Chondrocyte (in vitro differentiated cells): ENCODE results near the gene RXRG. TPM values are rescaled to one million over a fixed set of nuclear protein-coding genes. Genes with fewer than 3 reads are reported as not detected.

Experiments used
- DNase-seq: peaks from one replicate; pipeline ENCODE4 v3.0.0; 2021; ENCODE audit warnings: mixed read lengths, low spot score
- H3K27ac Mint-ChIP-seq: one replicate; pipeline ENCODE4 v1.8.0; 2021; ENCODE audit warnings: mild to moderate bottlenecking, moderate library complexity, mixed read lengths; ENCODE audit not compliant: unreplicated experiment
- H3K27me3 Mint-ChIP-seq: 2 replicates; pipeline ENCODE4 v1.8.0; 2021; ENCODE audit warnings: low read depth, mixed read lengths
- H3K36me3 Mint-ChIP-seq: 2 replicates; pipeline ENCODE4 v1.8.0; 2021; ENCODE audit warnings: low read depth, mixed read lengths
- H3K4me1 Mint-ChIP-seq: 2 replicates; pipeline ENCODE4 v1.8.0; 2021; ENCODE audit warnings: low read depth, mild to moderate bottlenecking, mixed read lengths
- H3K4me3 Mint-ChIP-seq: one replicate; pipeline ENCODE4 v1.8.0; 2021; ENCODE audit warnings: mild to moderate bottlenecking, moderate library complexity, mixed read lengths; ENCODE audit not compliant: unreplicated experiment
- H3K9me3 Mint-ChIP-seq: 2 replicates; pipeline ENCODE4 v1.8.0; 2021; ENCODE audit warnings: low read depth, mixed read lengths
- total RNA-seq: library from RNA; stranded (reverse); gene quantifications from 3 replicates; pipeline ENCODE4 v1.2.1, GENCODE V29; 2021
- TF ChIP-seq, protein P1 (sequence below): fragments of 200-600 bp; sonication (generic); IDR thresholded peaks from 2 replicates; pipeline ENCODE4 v1.5.0; 2021; ENCODE audit warnings: antibody characterized with exemption, mild to moderate bottlenecking, moderate library complexity

Gene RXRG
- total RNA-seq, 1 donor from 2014 or later = not detected

DNA sequence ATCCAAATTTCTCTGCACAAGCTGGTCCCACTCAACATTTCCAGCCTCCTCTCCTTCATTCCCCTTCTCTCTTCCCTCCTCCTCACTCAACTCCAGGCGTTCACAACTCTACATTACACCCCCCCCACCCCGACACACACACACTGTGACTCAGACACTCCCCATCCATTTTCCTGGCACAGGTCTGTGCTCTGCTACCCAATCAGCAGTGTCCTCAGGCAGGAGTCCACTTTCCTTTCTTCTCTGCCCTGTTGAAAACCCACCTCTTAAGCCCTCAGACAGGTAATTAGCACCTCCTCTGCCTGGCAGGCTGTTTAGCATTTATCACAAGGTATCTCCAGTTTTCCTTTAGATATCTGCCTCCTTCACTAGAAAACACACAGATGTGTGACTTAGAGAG lies 79.6 kb downstream of the RXRG start:
- Mint-ChIP-seq H3K4me3 (no peak overlapping the region), H3K4me1 (no peaks in the 10 kb centered on the region), H3K36me3 (no peaks in the 10 kb centered on the region), H3K9me3 (no peaks in the 10 kb centered on the region), H3K27me3 (peaks cover 66% of the 10 kb centered on the region), H3K27ac (no peak overlapping the region)
- TF ChIP-seq, protein P1, sequence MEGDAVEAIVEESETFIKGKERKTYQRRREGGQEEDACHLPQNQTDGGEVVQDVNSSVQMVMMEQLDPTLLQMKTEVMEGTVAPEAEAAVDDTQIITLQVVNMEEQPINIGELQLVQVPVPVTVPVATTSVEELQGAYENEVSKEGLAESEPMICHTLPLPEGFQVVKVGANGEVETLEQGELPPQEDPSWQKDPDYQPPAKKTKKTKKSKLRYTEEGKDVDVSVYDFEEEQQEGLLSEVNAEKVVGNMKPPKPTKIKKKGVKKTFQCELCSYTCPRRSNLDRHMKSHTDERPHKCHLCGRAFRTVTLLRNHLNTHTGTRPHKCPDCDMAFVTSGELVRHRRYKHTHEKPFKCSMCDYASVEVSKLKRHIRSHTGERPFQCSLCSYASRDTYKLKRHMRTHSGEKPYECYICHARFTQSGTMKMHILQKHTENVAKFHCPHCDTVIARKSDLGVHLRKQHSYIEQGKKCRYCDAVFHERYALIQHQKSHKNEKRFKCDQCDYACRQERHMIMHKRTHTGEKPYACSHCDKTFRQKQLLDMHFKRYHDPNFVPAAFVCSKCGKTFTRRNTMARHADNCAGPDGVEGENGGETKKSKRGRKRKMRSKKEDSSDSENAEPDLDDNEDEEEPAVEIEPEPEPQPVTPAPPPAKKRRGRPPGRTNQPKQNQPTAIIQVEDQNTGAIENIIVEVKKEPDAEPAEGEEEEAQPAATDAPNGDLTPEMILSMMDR = no peak
- no peak for DNase-seq

DNA sequence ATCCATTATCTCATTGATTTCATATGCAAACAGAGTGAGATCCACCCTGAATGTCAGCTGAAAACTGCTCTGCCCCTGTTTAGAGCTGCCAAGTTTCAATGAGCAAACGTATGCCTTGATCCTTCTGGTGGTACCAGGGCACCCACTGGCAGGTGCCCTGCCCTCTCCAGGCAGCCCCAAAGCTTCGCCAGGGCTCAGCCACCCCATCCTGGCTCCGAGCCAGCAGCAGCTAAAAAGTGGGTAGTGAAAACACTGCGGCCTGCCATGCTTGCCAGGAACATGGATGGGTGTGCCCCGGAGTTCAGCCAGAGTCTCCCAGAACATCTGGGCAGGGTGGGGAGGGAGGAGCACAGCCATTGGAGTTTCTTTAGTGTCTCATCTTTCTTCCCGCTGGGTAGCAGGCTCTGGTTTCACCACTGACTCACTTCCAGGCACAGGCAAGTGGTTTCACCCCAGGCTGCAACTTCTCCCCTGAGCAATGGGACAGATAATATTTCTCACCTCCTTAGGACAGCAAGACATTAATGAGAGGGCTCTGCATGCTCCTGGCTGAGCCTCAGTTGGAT lies 80.3 kb downstream of the RXRG start:
- Mint-ChIP-seq H3K36me3 (no peaks in the 10 kb centered on the region), H3K27me3 (peaks cover 70% of the 10 kb centered on the region), H3K4me3 (no peak overlapping the region), H3K4me1 (no peaks in the 10 kb centered on the region), H3K9me3 (no peaks in the 10 kb centered on the region), H3K27ac (no peak overlapping the region)
- no peak for DNase-seq
- TF ChIP-seq, protein P1 = no peak

DNA sequence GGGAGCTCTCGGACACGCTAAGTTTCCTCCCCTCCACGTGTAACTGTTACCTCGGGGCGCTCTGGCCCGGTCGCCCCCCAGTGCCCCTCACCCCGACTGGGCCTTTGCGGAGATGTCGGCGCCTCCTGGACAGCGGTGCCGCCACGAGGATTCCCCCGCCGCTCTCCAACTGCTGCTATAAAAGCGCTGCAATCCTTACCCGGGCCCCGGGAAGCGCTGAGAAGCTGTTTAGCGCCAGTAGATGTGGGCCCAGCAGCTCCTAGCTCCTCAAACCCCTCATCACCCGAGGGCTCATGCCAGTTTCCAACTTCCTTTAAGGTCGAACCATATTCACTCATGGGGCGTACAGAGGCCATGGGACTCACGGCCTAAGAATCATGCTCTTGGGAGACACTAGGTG lies 88.0 kb downstream of the RXRG start:
- TF ChIP-seq, protein P1 = no peak
- Mint-ChIP-seq H3K27ac (no peak overlapping the region), H3K27me3 (peaks cover 86% of the 10 kb centered on the region), H3K4me3 (peak overlapping the region; percentile 38), H3K36me3 (no peaks in the 10 kb centered on the region), H3K9me3 (no peaks in the 10 kb centered on the region), H3K4me1 (peaks cover 26% of the 10 kb centered on the region)
- no peak for DNase-seq

DNA sequence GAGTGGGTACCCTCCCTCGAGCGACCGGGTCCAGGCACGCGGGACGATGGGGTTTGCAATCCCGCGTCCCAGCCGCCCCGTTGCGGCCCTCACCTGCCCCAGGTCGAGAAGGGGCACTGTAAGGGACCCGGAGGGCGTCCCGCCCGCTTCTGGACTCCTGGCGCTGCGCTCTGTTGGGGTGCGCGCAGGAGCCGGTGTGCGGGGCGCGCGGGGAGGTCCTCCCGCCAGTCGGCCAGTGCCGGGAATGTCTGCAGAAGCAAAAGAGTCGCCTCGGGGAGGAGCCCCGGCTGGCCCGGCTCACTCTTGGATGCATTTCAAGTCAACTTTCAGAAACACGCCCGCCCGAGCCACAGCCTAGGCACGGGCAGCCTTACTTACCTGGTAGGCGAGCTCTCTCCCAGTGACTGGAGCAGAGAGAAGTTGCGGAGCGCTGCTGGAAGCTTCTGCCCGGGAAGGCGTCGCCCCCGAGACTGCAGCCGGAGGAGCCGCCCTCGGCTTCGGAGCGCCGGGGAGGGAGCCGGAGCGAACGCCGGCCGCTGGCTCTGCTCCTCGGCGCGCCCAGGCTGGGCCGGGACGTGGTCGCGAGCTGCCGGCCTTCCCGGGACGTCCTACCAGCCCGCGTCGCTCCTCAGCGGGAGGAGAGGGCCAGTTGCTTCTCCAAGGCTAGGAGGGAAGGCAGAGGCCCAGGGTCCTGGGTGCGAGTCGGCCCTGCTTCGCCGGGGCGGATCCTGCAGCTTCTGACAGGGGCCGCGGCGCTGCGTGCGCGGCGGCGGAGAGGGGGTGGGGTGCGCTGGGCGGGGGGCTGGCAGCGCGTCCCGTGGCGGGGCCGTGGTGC lies 88.7 kb downstream of the RXRG start, which contains the start of gene LMX1A:
Gene LMX1A, minus strand, starts transcription at position 739 of the 835 bp plus-strand sequence. CDS start 1,156 bp downstream, outside the sequence.
- no peak for DNase-seq
- H3K4me3 Mint-ChIP-seq = peak within 1 kb of the TSS; percentile 67
- H3K9me3 Mint-ChIP-seq = no peaks in the 10 kb centered on the region
- no peak within 1 kb of the TSS for H3K27ac Mint-ChIP-seq
- no peaks in the 10 kb centered on the region for H3K36me3 Mint-ChIP-seq
- peaks cover 26% of the 10 kb centered on the region for H3K4me1 Mint-ChIP-seq
- TF ChIP-seq, protein P1 = no peak
- peaks cover 87% of the 10 kb centered on the region for H3K27me3 Mint-ChIP-seq

DNA sequence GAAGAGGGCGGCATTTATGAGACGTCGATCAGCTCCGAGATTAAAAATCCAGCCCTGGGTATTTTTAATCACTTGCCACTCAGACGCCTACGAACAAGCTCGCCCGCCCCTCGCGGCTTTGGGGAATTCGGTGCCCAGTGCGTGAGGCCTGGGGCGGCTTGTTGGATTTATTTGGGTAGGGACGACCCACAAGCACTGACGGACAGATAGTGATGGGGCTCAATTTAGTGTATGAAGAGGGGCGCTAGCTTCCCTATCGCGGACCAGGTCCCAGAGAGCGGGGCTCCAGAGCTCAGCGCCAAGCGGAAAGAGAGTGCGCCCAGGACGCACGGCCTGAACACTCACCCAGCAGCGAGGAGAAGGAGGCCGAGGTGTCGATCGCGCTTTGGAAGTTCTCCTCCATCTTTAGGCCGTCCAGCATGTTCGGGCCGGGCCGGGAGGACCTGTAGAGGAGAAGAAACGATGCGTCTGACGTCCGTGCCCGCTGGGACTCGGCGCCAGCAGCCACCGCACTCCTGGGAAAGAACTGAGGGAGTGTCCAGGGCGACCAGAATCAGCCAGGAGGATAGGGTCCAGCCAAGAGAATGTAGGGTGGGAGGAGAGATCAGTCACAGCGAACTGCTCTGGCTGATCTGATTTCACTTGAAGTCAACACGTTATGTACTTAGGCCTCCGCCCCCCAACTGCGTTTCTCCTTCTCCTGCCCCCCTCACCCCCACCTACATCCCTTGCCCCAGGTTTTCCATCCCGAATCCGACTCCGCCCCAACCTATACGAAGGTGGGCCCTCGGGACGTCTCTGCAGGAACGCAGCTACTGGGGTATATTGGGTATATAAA lies 89.6 kb downstream of the RXRG start:
- Mint-ChIP-seq H3K27ac (no peak overlapping the region), H3K9me3 (no peaks in the 10 kb centered on the region), H3K4me1 (peaks cover 26% of the 10 kb centered on the region), H3K4me3 (peak overlapping the region; percentile 54), H3K36me3 (no peaks in the 10 kb centered on the region), H3K27me3 (peaks cover 87% of the 10 kb centered on the region)
- DNase-seq = no peak
- TF ChIP-seq, protein P1 = no peak
